ENCODE data around the gene FILIP1L.

The FILIP1L gene

DNA sequence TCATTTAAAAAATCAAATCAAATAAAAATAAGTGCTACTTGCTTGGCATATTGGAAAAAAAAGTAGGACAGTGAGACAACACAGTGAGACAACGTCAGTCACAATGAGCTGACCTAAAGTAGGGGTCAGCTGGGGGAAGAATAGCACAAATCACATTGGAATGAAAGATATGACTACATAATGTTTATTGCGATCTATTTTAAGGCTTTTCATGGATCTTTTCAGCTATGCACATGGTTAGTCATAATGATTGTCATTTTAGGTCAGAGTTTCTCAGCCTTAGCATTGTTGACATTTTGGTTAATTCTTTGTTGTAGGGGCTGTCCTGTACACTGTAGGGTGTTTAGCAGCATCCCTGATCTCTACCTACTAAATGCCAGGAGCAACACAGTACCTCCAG lies 252.1 kb downstream of the FILIP1L start:
- H3K4me3 ChIP-seq (ENCODE audit: low read depth, low read length), result no peak overlapping the region
- TF ChIP-seq, protein P1, sequence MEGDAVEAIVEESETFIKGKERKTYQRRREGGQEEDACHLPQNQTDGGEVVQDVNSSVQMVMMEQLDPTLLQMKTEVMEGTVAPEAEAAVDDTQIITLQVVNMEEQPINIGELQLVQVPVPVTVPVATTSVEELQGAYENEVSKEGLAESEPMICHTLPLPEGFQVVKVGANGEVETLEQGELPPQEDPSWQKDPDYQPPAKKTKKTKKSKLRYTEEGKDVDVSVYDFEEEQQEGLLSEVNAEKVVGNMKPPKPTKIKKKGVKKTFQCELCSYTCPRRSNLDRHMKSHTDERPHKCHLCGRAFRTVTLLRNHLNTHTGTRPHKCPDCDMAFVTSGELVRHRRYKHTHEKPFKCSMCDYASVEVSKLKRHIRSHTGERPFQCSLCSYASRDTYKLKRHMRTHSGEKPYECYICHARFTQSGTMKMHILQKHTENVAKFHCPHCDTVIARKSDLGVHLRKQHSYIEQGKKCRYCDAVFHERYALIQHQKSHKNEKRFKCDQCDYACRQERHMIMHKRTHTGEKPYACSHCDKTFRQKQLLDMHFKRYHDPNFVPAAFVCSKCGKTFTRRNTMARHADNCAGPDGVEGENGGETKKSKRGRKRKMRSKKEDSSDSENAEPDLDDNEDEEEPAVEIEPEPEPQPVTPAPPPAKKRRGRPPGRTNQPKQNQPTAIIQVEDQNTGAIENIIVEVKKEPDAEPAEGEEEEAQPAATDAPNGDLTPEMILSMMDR (IDR thresholded peaks at IDR 0.05; ENCODE audit: low read depth, low read length), result no peak

DNA sequence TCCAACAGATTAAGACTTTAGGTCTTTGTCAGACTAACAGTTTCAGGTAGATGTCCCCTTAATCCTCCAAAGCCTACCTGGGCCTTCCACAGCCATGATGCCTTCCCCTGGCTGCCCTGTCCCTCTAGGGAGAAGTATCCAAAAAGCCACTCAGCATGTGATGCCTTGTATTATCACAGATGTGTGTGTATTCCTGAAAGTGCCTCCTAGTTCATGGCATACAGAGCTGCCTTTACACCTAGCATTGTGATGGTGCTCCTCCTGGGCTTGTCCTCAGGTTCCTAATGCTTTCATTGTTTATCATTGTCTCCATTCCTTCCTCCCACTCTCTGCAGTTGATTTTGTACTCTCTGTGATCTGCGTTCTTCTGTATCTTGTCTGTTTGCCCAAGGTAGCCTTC lies 253.1 kb downstream of the FILIP1L start:
- no peak overlapping the region for H3K4me3 ChIP-seq (ENCODE audit: low read depth, low read length)
- TF ChIP-seq, protein P1 (IDR thresholded peaks at IDR 0.05; ENCODE audit: low read depth, low read length), result no peak

DNA sequence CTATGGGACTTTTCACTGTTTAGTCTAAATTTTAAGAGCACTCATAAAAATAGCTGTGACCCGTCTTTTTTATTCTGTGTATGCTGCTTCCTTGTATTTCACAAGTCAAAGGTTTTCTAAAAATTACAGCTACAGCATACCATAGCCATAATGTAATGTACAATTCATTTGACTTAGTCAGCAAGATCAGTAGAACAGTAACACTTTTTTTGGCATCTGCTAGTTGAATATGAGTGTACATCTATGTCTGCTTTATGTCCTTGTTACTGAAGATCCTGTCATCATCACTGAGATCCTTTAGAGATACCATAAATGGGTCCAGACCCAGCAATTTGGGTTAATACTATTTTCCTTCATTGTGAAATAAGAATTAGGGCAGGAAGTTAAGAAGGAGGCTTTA lies 254.5 kb downstream of the FILIP1L start:
- TF ChIP-seq, protein P1 (IDR thresholded peaks at IDR 0.05; ENCODE audit: low read depth, low read length), result no peak
- no peak overlapping the region for H3K4me3 ChIP-seq (ENCODE audit: low read depth, low read length)

DNA sequence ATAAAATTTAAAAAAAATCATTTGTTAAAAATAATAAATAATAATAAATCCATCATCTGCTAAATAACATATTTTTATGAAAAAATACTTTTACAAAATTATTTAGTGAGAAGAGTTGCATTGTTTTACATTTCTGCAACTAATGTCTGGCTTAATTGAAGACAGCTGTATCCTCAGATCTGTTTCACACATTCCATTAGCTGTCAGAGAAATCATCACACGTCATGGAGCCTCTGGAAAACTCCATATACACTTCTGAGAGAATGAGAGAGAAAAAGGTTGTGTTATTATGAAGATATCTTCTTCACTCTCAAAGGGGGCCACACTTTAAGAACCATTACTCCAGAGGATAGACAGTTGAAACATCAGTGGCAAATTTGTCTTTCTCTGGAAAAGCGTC lies 255.8 kb downstream of the FILIP1L start:
- TF ChIP-seq, protein P1 (IDR thresholded peaks at IDR 0.05; ENCODE audit: low read depth, low read length), result no peak
- H3K4me3 ChIP-seq (ENCODE audit: low read depth, low read length), result no peak overlapping the region

DNA sequence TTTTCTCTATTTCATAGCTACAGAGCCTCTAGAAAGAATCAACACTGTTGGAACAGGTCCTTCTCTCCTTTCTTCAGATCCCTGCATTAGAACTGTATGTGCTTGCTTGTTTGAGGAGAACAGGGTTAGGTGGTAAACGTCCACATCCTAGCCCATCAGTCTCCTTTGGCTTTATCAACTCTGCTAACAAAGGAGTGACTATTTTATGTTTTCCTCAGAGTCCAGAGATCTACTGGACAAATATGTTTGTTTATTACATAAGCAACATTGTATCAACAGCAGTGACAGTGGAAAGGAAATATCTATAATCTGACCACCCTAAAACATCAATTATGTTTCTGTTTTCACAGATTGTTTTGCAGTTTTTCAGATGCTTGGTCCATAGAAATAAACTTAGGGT lies 257.0 kb downstream of the FILIP1L start:
- TF ChIP-seq, protein P1 (IDR thresholded peaks at IDR 0.05; ENCODE audit: low read depth, low read length), result no peak
- H3K4me3 ChIP-seq (ENCODE audit: low read depth, low read length), result no peak overlapping the region

DNA sequence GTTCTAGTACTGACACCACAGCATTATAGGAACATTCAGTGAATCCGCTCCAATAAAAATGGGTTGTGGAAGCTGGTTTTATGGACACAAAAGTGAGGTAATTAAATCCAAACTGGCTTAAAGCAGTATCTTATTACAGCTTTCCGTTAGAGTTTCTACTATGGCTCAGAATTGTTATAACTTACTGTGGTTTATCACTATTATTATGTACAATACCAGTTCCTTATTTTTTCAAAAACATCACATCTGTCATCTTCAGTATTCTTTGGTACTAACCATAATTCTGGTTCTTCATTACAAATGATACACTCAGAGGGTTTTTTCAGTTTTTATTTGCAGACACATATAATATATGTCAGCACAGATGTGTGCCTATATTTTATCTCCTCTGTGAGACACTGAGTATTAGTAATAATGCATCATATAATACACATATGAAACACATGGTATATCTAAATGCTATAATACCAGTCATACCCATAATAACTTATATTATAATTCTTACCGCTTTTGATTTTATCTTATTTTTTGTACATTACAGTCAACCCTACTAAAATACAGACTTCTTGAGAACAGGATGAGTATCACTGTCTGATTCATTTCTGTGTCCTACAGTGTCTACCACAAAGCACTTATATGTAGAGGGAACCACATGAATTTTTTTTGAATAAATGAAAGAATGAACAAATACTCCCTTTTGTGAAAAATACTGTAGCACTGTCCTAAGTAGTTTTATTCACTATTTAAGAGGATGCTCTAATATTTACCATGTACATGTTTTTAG lies 257.7 kb downstream of the FILIP1L start:
- no peak overlapping the region for H3K4me3 ChIP-seq (ENCODE audit: low read depth, low read length)
- TF ChIP-seq, protein P1 (IDR thresholded peaks at IDR 0.05; ENCODE audit: low read depth, low read length), result no peak

DNA sequence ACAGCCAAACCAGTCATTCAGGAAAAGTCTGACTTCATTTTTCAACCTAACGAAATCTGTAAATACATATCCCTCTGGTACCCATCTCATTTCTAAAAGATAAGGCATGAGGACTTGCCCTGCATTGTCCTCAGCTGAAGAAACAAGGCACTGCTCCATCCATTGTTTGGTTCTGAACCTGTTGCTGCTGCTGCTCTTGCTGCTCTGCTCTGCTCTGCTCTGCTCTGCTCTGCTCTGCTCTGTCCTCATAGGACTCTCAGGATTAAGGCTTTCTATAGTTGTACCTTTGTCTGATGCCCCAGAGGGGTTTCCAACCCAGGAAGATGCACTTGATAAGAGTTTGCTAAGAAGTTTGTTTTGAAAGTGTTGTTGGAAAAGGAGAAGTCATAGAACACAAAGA lies 258.4 kb downstream of the FILIP1L start:
- TF ChIP-seq, protein P1 (IDR thresholded peaks at IDR 0.05; ENCODE audit: low read depth, low read length), result no peak
- H3K4me3 ChIP-seq (ENCODE audit: low read depth, low read length), result no peak overlapping the region

Measured in WI38 (cell line).